HUDEP-2 (cell line): Measurements from ENCODE around the gene SIX2.
A peak's percentile ranks its signal among the peaks of the same experiment; 100 is the strongest.

ENCODE experiments used
- DNase-seq, 76 experiments: peaks; one replicate each; lab custom pipeline; 2025; ENCODE audit not compliant: unreplicated experiment in 76 of 76; lab: John Stamatoyannopoulos, UW

Gene SIX2

DNA sequence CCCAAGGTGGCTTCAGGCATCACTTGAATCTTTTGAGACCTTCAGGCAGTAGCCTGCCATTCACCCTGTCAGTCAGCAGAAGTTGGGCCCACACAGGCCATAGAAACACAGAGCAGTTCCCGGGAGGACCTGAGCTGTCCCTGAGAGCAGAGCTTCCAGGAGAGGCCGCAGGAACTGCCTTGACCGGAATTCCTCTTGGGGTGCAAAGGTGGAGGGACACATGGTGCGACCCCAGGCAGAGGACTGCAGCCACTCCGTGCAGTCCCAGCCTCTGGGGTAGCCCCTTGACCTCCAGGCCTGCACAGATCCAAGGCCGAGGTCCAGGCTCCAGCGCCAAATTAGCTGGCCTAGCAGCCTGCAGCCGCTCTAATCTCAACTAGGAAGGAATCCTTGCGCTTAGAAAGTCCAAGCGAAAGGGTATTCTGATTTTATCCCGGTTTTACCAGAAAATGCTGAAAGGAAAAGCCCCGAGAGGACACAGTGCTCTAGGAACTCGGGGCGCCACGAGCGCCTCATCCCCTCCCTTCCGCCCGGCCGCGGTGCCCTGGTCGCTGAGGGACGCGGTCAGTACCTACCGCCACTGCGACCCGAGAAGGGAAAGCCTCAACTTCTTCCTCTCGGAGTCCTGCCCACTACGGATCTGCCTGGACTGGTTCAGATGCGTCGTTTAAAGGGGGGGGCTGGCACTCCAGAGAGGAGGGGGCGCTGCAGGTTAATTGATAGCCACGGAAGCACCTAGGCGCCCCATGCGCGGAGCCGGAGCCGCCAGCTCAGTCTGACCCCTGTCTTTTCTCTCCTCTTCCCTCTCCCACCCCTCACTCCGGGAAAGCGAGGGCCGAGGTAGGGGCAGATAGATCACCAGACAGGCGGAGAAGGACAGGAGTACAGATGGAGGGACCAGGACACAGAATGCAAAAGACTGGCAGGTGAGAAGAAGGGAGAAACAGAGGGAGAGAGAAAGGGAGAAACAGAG, 5.4 kb downstream of the SIX2 start:
- DNase-seq: no peak

DNA sequence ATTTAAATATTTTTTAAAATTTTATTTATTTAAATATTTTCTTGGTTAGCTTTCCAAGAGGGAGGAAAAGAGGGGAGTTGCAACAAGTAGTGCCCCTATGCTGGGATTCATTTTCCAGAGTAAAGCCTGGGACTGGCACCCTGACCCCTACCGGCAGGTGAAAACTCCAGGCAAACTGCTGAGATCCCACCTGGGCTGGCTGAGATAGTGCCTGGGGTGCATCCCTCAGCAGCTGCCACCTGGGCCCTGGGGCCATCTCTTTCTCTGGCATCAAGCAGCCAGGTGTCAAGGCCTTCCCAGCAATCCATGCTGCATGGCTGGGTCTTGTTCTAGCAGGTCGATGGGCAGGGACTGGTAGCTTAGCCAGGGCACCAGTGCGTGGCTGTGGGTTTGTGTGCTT, 6.6 kb downstream of the SIX2 start:
- no peak for DNase-seq

- no peak for DNase-seq
Observed at GRCh38 chr2:45001869-45002385, 7.3 kb downstream of the SIX2 start.

- no peak for DNase-seq
Observed at GRCh38 chr2:45000921-45001868, 8.1 kb downstream of the SIX2 start.

GRCh38 chr2:45000341-45000901, 8.8 kb downstream of the SIX2 start:
- no peak for DNase-seq

DNA sequence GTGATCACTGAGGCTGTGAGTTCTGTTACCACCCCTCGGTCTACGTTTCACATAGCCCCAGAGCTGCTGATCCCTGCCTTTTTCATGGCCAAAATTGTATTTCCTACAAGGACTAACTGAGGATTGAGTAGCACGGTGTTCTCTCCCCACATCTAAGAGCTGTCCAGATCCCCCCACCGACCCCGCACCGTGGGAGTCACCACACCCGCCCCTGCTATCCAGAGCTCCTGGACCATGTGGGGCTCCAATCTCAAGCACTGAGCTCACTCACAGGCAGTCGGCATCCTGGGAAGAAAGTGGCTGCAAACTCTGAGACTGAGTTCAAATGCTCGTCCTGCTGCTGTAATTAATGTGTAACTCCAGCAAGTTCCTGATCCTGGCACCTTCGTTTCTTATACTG, 9.7 kb downstream of the SIX2 start:
- DNase-seq: no peak

DNA sequence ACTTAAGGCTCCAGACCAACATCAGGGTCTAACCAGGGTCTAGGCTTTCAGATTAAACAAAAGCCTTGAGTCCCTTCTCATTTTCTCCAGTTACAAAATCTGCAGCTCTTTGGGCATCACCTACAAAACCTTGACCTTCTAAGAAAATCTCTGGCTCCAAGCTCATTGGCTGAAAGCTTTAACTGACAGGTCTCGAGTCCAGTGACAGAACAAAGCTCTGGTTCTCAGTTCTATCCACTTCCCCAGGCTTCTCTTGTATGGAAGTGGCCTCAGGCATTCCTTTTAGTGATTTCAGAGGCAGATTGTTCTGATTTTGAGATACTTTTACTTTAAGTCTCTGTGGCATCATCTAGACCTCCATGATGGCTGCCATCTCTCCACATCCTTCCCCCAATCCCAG, 11.3 kb downstream of the SIX2 start:
- DNase-seq: no peak

- no peak for DNase-seq
Observed at GRCh38 chr2:44996356-44996755, 12.9 kb downstream of the SIX2 start.

GRCh38 chr2:44994377-44994776, 14.9 kb downstream of the SIX2 start:
- no peak for DNase-seq

- no peak for DNase-seq
Observed at GRCh38 chr2:44989176-44989575, 20.1 kb downstream of the SIX2 start.

DNA sequence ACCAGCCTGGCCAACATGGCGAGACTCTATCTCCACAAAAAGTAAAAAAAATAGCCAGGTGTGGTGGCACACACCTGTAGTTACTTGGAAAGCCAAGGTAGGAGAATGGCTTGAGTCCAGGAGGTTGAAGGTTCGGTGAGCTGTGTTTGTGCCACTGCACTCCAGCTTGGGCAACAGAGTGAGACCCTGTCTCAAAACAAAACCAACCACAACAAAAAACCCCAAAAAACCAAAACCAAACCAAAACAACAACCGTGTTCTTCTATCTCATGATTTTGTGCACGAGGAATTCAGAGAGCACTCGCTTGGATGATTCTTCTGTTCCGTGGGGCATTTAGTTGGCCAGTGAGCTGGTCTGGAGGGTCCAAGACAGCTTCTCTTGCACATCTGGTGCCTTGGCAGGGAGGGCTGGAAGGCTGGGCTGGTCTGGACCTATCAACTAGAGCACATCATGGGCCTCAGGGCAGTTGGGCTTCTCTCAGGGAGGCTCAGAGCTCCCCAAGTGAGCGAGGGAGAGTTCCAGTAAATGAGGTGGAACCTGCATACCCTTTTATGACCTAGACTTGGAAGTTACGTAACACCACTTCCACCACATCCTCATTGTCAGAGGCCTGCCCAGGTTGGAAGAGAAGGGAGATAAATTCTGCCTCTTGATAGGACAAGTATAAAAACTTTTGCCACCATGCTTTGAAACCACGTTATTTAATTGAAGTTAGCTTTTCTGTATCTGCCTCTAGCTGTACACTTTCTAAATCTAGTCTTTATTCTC, 25.2 kb downstream of the SIX2 start:
- DNase-seq: no peak

- DNase-seq: peak in 46 of 76 experiments; percentile 3 to 67 (median 38)
Observed at GRCh38 chr2:44981714-44982108, 27.5 kb downstream of the SIX2 start.

DNA sequence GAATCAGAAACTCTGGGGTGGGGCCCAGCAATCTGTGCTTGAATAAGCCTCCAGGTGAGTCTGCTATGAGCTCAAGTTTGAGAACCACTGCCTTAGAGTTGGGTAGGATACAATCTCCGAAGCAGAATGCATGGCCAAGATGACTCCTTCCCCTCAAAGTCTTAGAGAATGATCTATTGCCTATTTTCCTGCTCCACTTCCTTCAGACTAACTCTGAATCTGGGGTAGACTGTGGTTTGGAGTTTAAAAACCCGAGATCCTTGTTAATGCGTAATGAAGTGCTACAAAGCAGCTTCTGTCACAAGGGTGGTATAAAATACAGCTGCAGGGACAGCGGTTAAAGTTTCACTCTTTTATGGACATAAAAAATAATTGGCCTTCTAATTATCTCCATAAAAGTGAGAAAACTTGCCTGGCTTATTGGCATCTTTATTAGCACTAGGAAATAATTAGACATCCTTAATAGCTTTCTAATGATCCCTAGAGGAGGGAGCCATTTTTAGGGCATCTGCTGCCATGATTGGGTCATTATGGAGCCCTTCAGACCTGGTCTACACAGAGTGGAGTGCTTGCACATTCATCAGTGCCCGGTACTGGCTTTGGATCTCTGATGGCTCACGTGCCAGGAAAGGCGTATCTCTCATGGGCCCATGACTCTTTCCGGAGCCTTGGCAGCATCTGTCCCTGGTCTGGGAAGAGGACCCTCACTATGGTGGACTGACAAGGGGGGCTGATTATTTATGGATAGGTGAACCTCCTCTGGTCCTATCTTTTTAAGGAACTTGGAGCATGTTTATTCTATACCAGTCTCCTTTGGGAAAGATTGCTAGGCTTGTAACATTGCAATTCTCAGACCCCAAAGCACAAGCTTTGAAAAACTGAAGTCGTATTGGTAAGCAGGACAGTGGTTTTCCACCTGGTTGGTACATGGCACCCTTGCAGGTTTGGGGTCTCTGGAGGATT, 28.2 kb downstream of the SIX2 start:
- no peak for DNase-seq

DNA sequence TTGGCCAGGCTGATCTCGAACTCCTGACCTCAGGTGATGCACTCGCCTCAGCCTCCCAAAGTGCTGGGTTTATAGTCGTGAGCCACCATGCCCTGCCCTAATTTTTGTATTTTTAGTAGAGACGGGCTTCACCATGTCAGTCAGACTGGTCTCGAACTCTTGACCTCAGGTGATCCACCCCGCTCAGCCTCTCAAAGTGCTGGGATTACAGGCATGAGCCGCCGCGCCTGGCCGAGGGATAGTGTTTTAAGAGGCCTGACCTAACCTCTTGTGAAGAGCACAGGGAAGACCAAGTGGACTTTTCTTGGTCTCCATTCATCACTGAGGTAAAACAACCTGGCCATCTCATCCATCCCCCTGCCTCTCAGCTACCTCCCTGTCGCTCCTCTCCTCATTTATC, 29.7 kb downstream of the SIX2 start:
- no peak for DNase-seq

GRCh38 chr2:44975571-44976450, 33.4 kb downstream of the SIX2 start:
- DNase-seq: no peak

GRCh38 chr2:44974064-44974715, 35.1 kb downstream of the SIX2 start:
- peak in 14 of 76 experiments; percentile 2 to 51 (median 14) for DNase-seq

- DNase-seq: no peak
Observed at GRCh38 chr2:44972771-44973535, 36.3 kb downstream of the SIX2 start.
